Naive thymus-derived CD8-positive, alpha-beta T cell (primary cell): ENCODE results near the gene CDHR5. TPM values are rescaled to one million over a fixed set of nuclear protein-coding genes. Genes with fewer than 3 reads are reported as not detected.
A peak's percentile ranks its signal among the peaks of the same experiment; 100 is the strongest.
"Not testable (repeated sequence)": the region's sequence is repeated elsewhere in the genome, so short reads cannot be mapped to it uniquely, and the experiment has no call there.

ENCODE experiments used
- ATAC-seq, 2 donors: fragments of 150-1000 bp; cut with Tn5 transposase in 1 of 2; sonication (Bioruptor Pico), chemical (Tn5 transposase) in 1 of 2; 1 replicate in 1 of 2; 2 replicates in 1 of 2; pipeline ENCODE4 v1.10.0; 2021; ENCODE audit warnings: mild to moderate bottlenecking in 2 of 2, moderate library complexity in 2 of 2
- POLR2A ChIA-PET: fragments of 350-600 bp; sonication (Branson Sonifier 250); formaldehyde crosslinking; loops from one replicate; lab custom pipeline; 2021; ENCODE audit warnings: antibody characterized with exemption; lab: Charles Lee
- DNase-seq, 10 donors: peaks; one replicate each; pipeline versions ENCODE4 v3.0.0 to v3.0.0-alpha.2; 2020 to 2022
- H3K27ac Mint-ChIP-seq, 10 donors: one replicate each; pipeline ENCODE4 v1.8.0; 2020 to 2022; ENCODE audit warnings: mild to moderate bottlenecking in 10 of 10, mixed read lengths in 10 of 10, moderate library complexity in 4 of 10, inconsistent platforms in 1 of 10
- H3K27me3 Mint-ChIP-seq, 5 donors: one replicate each; pipeline ENCODE4 v1.8.0; 2021 to 2022; ENCODE audit warnings: mixed read lengths in 5 of 5
- H3K36me3 Mint-ChIP-seq, 3 donors: one replicate each; pipeline ENCODE4 v1.8.0; 2020 to 2022; ENCODE audit warnings: mixed read lengths in 3 of 3, mild to moderate bottlenecking in 2 of 3, inconsistent platforms in 1 of 3
- H3K4me1 Mint-ChIP-seq, 4 donors: one replicate each; pipeline ENCODE4 v1.8.0; 2021 to 2022; ENCODE audit warnings: mixed read lengths in 4 of 4
- H3K4me3 Mint-ChIP-seq, 10 donors: one replicate each; pipeline ENCODE4 v1.8.0; 2020 to 2022; ENCODE audit warnings: mild to moderate bottlenecking in 10 of 10, mixed read lengths in 10 of 10, moderate library complexity in 6 of 10, inconsistent platforms in 1 of 10
- H3K9me3 Mint-ChIP-seq, 9 donors: one replicate each; pipeline ENCODE4 v1.8.0; 2020 to 2022; ENCODE audit warnings: mixed read lengths in 9 of 9, mild to moderate bottlenecking in 3 of 9, inconsistent platforms in 1 of 9, moderate library complexity in 1 of 9
- polyA plus RNA-seq, 3 donors: library from polyadenylated mRNA; unstranded; fragments of 300-500 nt; fragmentation: Illumina TruSeq; gene quantifications; one replicate each; pipeline ENCODE4 v1.2.3, GENCODE V29; 2021
- total RNA-seq, 8 experiments: library from RNA in 2 of 8; stranded (reverse) in 2 of 8; gene quantifications; one replicate each; pipeline ENCODE4 v1.2.3 and lab custom pipeline; 2021 to 2026

CDHR5 gene
- total and polyA plus RNA-seq, 5 experiments from 2014 or later: not detected

- POLR2A ChIA-PET: interaction anchor here (0.6 to 5.1 kb wide), 27 partner anchors 8 to 368 kb away, joined by 3 to 48 read pairs (median 4); partner anchors contain the start of genes BET1L, DEAF1, GATD1 and HRAS
- Mint-ChIP-seq H3K36me3 (peaks cover 0 to 2% (median 0%) of the 10 kb centered on the region in 3 donors), H3K27me3 (peaks cover 0 to 2% (median 0%) of the 10 kb centered on the region in 5 donors), H3K9me3 (no peaks in the 10 kb centered on the region), H3K27ac (peak overlapping the region in 9 of 10 donors; percentile 75 to 98 (median 87)), H3K4me1 (peaks cover 23 to 51% (median 47%) of the 10 kb centered on the region in 4 donors), H3K4me3 (peak overlapping the region; percentile 82 to 93 (median 88))
- peak; percentile 1 to 59 for ATAC-seq
- DNase-seq: peak in 1 of 10 donors; percentile 73
Measured at GRCh38 chr11:575313-575995, 49.3 kb downstream of the CDHR5 start.

GRCh38 chr11:574632-575312 is 50.0 kb downstream of the CDHR5 start:
- DNase-seq (peak in 1 of 10 donors; percentile 23), ATAC-seq (peak in 1 of 2 donors; percentile 1)
- peaks cover 0 to 2% (median 0%) of the 10 kb centered on the region in 5 donors for H3K27me3 Mint-ChIP-seq
- H3K36me3 Mint-ChIP-seq: no peaks in the 10 kb centered on the region
- H3K9me3 Mint-ChIP-seq: no peaks in the 10 kb centered on the region
- peaks cover 19 to 47% (median 43%) of the 10 kb centered on the region in 4 donors for H3K4me1 Mint-ChIP-seq
- POLR2A ChIA-PET: interaction anchor here (1.5 to 5.1 kb wide), 6 partner anchors 13 to 367 kb away, joined by 7 to 48 read pairs (median 28); partner anchors contain the start of genes BET1L, DEAF1, IRF7 and LMNTD2
- peak overlapping the region in 9 of 10 donors; percentile 73 to 91 (median 86) for H3K27ac Mint-ChIP-seq
- peak overlapping the region; percentile 82 to 93 (median 88) for H3K4me3 Mint-ChIP-seq

DNA sequence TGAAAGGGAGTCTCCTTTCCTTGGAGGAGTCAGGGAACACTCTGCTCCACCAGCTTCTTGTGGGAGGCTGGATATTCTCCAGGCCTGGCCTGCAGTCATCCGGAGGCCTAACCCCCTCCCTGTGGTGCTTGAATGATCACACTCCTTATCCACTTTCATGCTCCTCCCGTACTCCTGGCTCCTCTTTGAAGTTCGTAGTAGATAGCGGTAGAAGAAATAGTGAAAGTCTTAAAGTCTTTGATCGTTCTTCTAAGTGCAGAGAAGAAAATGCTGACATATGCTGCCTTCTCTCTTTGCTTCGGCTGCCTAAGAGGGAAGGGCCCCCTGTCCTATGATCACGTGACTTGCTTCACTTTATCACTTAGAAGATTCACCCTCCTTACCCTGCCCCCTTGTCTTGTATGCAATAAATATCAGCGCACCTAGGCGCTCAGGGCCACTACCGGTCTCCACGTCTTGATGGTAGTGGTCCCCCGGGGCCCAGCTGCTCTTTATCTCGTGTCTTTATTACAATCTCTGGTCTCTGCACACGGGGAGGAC is 50.7 kb downstream of the CDHR5 start:
- POLR2A ChIA-PET: interaction anchor here (1.0 to 5.1 kb wide), 3 partner anchors 9 to 17 kb away, joined by 3 to 48 read pairs (median 47); partner anchors contain the start of genes LMNTD2 and RASSF7
- peak overlapping the region; percentile 82 to 93 (median 88) for H3K4me3 Mint-ChIP-seq
- peaks cover 15 to 41% (median 37%) of the 10 kb centered on the region in 4 donors for H3K4me1 Mint-ChIP-seq
- not testable (repeated sequence) for H3K9me3 Mint-ChIP-seq, H3K36me3 Mint-ChIP-seq, ATAC-seq, H3K27me3 Mint-ChIP-seq
- H3K27ac Mint-ChIP-seq: peak overlapping the region in 4 of 10 donors; percentile 7 to 86 (median 44)
- peak in 2 of 10 donors; percentile 22 to 34 for DNase-seq

DNA sequence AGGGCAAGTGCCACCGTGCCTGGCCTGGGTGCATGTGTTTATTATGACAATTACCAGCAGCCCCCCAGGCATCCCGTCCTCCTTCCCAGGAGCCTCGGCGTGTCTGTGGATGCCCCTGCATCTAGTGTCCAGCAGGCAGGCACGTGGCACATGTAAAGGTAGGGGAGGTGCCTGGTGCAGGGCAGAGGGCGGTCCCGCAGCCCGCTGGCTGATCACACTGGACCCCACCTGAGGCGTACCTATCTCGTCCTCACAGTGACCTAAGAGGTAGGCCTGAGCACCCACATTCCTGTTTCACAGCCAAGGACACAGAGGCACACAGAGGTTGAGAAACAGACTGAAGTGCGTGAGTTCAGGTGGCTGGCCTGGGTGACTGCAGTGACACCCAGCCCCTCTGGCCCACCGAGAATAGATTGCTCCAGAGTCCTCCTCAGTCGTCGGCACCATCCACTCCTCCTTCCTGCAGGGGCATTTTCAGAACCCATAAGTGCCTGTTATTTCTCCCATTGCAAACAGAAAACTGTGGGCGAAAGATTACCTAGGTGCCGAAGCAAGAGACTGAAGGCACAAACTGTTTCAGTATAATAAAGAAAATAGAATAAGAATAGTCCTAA is 51.5 kb downstream of the CDHR5 start:
- peaks cover 0 to 2% (median 0%) of the 10 kb centered on the region in 5 donors for H3K27me3 Mint-ChIP-seq
- POLR2A ChIA-PET: interaction anchor here (1.0 to 1.2 kb wide), 2 partner anchors 8 to 13 kb away, joined by 3 read pairs; partner anchors contain the start of gene LMNTD2
- no peak overlapping the region for H3K27ac Mint-ChIP-seq
- H3K36me3 Mint-ChIP-seq: no peaks in the 10 kb centered on the region
- DNase-seq (no peak), ATAC-seq (no peak)
- H3K4me3 Mint-ChIP-seq: no peak overlapping the region
- H3K9me3 Mint-ChIP-seq: no peaks in the 10 kb centered on the region
- peaks cover 13 to 33% (median 29%) of the 10 kb centered on the region in 4 donors for H3K4me1 Mint-ChIP-seq

DNA sequence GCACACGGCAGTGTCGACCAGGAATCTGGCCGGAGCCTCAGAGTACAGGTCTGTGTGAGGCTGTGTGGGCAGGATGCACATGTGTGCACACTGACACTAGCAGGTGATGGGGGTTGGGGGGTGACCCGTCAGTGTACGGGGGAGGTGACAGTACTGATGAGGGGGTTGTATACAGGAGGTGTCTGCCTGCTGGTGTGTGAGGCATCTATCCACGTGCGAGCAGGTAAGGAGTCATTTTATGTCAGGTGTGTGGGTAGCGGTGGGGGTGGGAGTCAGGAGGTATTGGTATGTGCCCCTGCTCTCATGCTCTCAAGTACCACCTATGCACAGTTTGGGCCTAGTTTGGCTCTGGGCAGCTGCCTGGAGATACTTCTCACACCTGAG is 53.0 kb downstream of the CDHR5 start:
- H3K4me3 Mint-ChIP-seq: peak overlapping the region in 1 of 10 donors; percentile 26
- H3K36me3 Mint-ChIP-seq: no peaks in the 10 kb centered on the region
- no peaks in the 10 kb centered on the region for H3K9me3 Mint-ChIP-seq
- ATAC-seq (no peak), DNase-seq (no peak)
- peaks cover 0 to 2% (median 0%) of the 10 kb centered on the region in 5 donors for H3K27me3 Mint-ChIP-seq
- peaks cover 12 to 26% (median 19%) of the 10 kb centered on the region in 4 donors for H3K4me1 Mint-ChIP-seq
- POLR2A ChIA-PET: no interaction called here
- no peak overlapping the region for H3K27ac Mint-ChIP-seq

DNA sequence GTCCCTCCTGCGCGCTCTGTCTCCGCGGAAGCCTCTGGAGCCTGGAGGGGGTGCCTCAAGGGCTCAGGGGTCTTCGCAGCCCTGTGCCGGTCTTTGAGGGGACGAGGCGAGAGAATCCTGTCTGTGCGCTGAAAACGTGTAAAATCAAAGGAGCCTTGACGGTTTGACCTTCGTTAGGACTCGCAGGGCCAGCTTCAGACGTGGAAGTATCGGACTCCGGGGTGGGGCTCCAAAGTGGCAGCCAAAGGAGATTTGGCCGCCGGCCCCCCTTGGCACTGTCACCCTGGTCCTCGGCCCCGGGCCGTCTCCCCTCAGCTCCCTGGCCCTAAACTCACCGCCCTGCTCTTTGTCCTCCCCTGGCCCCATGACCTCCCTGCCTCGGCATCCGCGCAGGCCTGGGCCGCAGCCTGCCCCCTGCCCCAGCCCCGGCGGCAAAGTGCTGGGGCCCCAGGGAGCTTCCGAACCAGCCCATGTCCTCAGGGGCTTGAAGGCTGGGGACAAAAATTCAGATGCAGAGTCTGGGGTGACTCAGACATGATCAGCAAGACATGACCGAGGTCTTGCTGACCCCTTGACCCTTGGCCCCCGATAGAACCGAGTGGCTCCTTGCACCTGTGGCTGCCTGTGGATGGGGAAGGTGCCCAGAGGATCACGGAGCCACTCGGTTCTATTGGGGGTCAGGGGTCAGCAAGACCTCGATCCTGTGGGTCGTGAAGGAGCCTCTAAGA is 55.4 kb downstream of the CDHR5 start:
- peak overlapping the region in 7 of 10 donors; percentile 15 to 83 (median 63) for H3K27ac Mint-ChIP-seq
- POLR2A ChIA-PET: interaction anchor here (0.7 to 3.4 kb wide), 12 partner anchors 8 to 301 kb away, joined by 3 to 44 read pairs (median 6); partner anchors contain the start of genes DEAF1, HRAS, IRF7 and LMNTD2
- no peaks in the 10 kb centered on the region for H3K36me3 Mint-ChIP-seq
- DNase-seq (peak in 1 of 10 donors; percentile 35), ATAC-seq (no peak)
- H3K4me1 Mint-ChIP-seq: peaks cover 3 to 14% (median 7%) of the 10 kb centered on the region in 4 donors
- no peaks in the 10 kb centered on the region for H3K9me3 Mint-ChIP-seq
- peak overlapping the region; percentile 61 to 88 (median 80) for H3K4me3 Mint-ChIP-seq
- no peaks in the 10 kb centered on the region for H3K27me3 Mint-ChIP-seq

DNA sequence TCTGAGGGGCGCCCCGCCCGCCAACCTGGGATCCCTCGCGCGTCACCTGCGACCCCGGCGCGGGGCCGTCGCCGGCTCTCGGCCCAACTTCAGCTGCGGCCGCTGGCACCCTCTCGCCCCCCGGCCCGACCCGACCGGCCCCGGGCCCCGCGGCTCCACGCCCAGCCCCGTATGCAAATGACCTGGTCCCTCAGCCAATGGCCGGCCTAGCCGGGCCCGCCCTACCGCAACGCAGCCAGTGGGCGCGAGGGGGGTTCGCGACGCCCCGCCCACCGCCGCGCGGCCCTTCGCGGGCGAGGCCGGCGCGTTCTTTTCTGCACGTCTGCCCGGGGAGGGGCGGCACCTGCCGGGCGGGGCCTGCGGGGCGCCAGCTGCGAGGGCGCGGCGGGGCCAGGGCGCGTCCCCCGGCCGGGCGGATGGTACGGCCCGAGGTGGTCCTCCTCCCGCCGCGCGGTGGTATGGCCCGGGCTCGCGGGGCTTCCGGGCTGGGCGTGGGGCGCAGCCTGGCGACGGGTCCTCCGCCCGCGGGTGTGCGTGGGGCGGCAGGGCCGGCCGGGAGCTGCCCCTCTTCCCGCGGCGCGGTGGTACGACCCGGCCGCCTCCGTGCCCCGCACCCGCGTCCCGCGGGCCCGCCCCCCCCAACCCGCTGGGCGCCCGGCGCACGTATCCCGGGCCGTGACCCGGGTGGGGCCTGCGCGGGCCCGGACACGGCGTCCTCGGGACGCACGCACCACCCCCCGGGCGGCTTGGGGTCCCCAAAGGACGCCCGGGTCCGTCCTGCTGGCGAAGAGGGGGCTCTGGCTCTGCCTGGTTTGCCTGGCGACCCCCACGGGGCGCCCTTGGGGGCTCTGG is 56.2 kb downstream of the CDHR5 start:
- Mint-ChIP-seq H3K36me3 (peaks cover 0 to 2% (median 0%) of the 10 kb centered on the region in 3 donors), H3K9me3 (no peaks in the 10 kb centered on the region), H3K4me3 (peak overlapping the region; percentile 61 to 88 (median 80)), H3K27ac (peak overlapping the region in 6 of 10 donors; percentile 15 to 83 (median 70)), H3K4me1 (peaks cover 0 to 10% (median 3%) of the 10 kb centered on the region in 4 donors), H3K27me3 (no peaks in the 10 kb centered on the region)
- POLR2A ChIA-PET: interaction anchor here (0.6 to 3.4 kb wide), 14 partner anchors 8 to 351 kb away, joined by 3 to 44 read pairs (median 6); partner anchors contain the start of genes DEAF1, HRAS, IRF7 and LMNTD2
- ATAC-seq: peak; percentile 92 to 93
- peak; percentile 88 to 95 (median 93) for DNase-seq

DNA sequence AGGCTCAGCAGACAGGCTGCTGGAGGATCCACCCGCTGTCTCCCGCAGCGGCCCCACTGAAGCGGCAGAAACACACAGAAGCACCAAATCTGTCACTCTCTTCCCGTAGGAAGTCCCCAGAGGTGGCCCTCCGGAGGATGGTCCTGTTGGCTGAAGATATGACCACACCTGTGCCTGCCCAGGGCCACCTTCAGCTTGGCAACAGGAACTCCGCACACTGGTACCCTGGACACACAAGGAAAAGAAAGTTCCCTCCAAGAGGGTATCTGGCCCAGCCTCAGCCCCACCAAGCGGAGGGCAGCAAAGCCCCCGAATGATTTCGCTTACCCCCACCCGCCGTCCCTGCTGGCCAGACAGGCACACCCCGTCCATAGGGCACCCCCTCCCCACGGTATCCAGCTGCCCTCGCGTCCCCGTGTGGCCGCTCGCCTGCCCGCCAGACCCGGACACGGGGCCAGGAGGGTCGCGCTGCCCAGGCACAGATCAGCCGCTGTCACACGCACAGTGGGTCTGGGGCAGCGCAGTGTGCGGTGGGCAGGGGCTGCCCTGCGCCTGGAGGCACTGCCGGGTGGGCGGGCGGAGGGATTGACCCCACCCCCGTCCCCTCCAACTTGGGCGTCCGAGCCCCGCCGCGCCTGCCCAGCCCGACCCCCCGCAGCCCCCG is 57.0 kb downstream of the CDHR5 start:
- no peaks in the 10 kb centered on the region for H3K9me3 Mint-ChIP-seq
- peak overlapping the region; percentile 55 to 88 (median 71) for H3K4me3 Mint-ChIP-seq
- ATAC-seq (peak in 1 of 2 donors; percentile 0), DNase-seq (no peak)
- POLR2A ChIA-PET: interaction anchor here (0.6 to 3.4 kb wide), 11 partner anchors 8 to 352 kb away, joined by 3 to 44 read pairs (median 8); partner anchors contain the start of genes DEAF1, HRAS, IRF7 and LMNTD2
- peaks cover 0 to 10% (median 3%) of the 10 kb centered on the region in 4 donors for H3K4me1 Mint-ChIP-seq
- peak overlapping the region; percentile 51 to 90 (median 82) for H3K27ac Mint-ChIP-seq
- peaks cover 0 to 3% (median 0%) of the 10 kb centered on the region in 3 donors for H3K36me3 Mint-ChIP-seq
- H3K27me3 Mint-ChIP-seq: no peaks in the 10 kb centered on the region

GRCh38 chr11:567011-567628 is 57.6 kb downstream of the CDHR5 start:
- Mint-ChIP-seq H3K27ac (peak overlapping the region; percentile 51 to 90 (median 78)), H3K4me1 (peaks cover 0 to 10% (median 3%) of the 10 kb centered on the region in 4 donors), H3K36me3 (peaks cover 0 to 3% (median 0%) of the 10 kb centered on the region in 3 donors), H3K27me3 (no peaks in the 10 kb centered on the region), H3K9me3 (no peaks in the 10 kb centered on the region), H3K4me3 (peak overlapping the region; percentile 55 to 88 (median 71))
- DNase-seq (no peak), ATAC-seq (no peak)
- POLR2A ChIA-PET: interaction anchor here (0.6 to 3.4 kb wide), 7 partner anchors 9 to 39 kb away, joined by 3 to 44 read pairs (median 8); partner anchors contain the start of genes LMNTD2 and PHRF1
